ENCODE results near the gene MYO18A.
A peak's percentile ranks its signal among the peaks of the same experiment; 100 is the strongest.

Gene MYO18A

GRCh38 chr17:29133121-29133713 is 47.0 kb downstream of the MYO18A start:
- peak; percentile 67 to 82 for DNase-seq (ENCODE audit: low read depth in 2 of 2)
- TF ChIP-seq, protein P1, sequence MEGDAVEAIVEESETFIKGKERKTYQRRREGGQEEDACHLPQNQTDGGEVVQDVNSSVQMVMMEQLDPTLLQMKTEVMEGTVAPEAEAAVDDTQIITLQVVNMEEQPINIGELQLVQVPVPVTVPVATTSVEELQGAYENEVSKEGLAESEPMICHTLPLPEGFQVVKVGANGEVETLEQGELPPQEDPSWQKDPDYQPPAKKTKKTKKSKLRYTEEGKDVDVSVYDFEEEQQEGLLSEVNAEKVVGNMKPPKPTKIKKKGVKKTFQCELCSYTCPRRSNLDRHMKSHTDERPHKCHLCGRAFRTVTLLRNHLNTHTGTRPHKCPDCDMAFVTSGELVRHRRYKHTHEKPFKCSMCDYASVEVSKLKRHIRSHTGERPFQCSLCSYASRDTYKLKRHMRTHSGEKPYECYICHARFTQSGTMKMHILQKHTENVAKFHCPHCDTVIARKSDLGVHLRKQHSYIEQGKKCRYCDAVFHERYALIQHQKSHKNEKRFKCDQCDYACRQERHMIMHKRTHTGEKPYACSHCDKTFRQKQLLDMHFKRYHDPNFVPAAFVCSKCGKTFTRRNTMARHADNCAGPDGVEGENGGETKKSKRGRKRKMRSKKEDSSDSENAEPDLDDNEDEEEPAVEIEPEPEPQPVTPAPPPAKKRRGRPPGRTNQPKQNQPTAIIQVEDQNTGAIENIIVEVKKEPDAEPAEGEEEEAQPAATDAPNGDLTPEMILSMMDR (IDR thresholded peaks at IDR 0.05; ENCODE audit: low read depth, low read length): no peak
- H3K4me3 ChIP-seq (replicated peaks in 1 of 2; ENCODE audit: low read depth in 2 of 2, low read length in 2 of 2): no peak overlapping the region

GRCh38 chr17:29131814-29132682 is 48.1 kb downstream of the MYO18A start:
- DNase-seq (ENCODE audit: low read depth in 2 of 2): peak; percentile 72 to 86
- H3K4me3 ChIP-seq (replicated peaks in 1 of 2; ENCODE audit: low read depth in 2 of 2, low read length in 2 of 2): no peak overlapping the region
- TF ChIP-seq, protein P1 (IDR thresholded peaks at IDR 0.05; ENCODE audit: low read depth, low read length): no peak

- no peak overlapping the region for H3K4me3 ChIP-seq (replicated peaks in 1 of 2; ENCODE audit: low read depth in 2 of 2, low read length in 2 of 2)
- TF ChIP-seq, protein P1 (IDR thresholded peaks at IDR 0.05; ENCODE audit: low read depth, low read length): no peak
- no peak for DNase-seq (ENCODE audit: low read depth in 2 of 2)
These were observed 50.5 kb downstream of the MYO18A start for GRCh38 chr17:29129731-29130130.

DNA sequence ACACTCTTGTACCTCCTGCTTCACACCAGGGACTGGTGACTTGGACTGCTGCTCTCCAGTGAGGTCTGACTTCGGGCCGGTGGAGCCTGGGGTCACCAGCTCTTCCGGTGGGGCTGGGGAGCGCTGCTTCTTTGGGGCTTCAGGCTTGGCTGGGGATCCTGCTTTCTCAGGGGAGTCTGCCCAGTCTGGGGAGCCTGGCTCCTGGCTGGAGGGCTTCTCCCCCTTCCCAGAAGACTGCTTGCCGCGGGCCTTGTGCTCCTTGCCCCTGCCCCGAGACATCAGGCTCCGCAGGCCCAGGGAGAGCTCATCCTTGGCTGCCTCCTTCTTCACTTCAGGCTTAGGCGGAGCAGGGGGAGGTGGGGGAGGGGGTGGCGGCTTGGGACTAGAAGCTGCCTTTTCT is 52.4 kb downstream of the MYO18A start:
- DNase-seq (ENCODE audit: low read depth in 2 of 2): no peak
- TF ChIP-seq, protein P1 (IDR thresholded peaks at IDR 0.05; ENCODE audit: low read depth, low read length): no peak
- no peak overlapping the region for H3K4me3 ChIP-seq (replicated peaks in 1 of 2; ENCODE audit: low read depth in 2 of 2, low read length in 2 of 2)

GRCh38 chr17:29126268-29126930 is 53.8 kb downstream of the MYO18A start:
- no peak overlapping the region for H3K4me3 ChIP-seq (replicated peaks in 1 of 2; ENCODE audit: low read depth in 2 of 2, low read length in 2 of 2)
- TF ChIP-seq, protein P1 (IDR thresholded peaks at IDR 0.05; ENCODE audit: low read depth, low read length): no peak
- no peak for DNase-seq (ENCODE audit: low read depth in 2 of 2)

- DNase-seq (ENCODE audit: low read depth in 2 of 2): no peak
- no peak overlapping the region for H3K4me3 ChIP-seq (replicated peaks in 1 of 2; ENCODE audit: low read depth in 2 of 2, low read length in 2 of 2)
- TF ChIP-seq, protein P1 (IDR thresholded peaks at IDR 0.05; ENCODE audit: low read depth, low read length): no peak
These were observed 54.5 kb downstream of the MYO18A start for GRCh38 chr17:29125651-29126050.

Data from cardiac fibroblast (primary cell).